Ovary (tissue), 3 donors: Measurements from ENCODE around the gene IL18R1.

ENCODE experiments used
- CTCF ChIP-seq, 3 donors: fragments of 450-650 bp in 2 of 3; fragments of 200-600 bp in 1 of 3; IDR thresholded peaks; one replicate each; pipeline versions ENCODE4 v1.5.1 to v1.8.0; 2016 to 2022; ENCODE audit warnings: antibody characterized with exemption in 3 of 3, mild to moderate bottlenecking in 1 of 3
- EP300 ChIP-seq: sonication (generic); formaldehyde crosslinking; IDR thresholded peaks from one replicate; pipeline ENCODE4 v1.6.1; 2017; ENCODE audit warnings: antibody characterized with exemption
- donor health status: DM: no; HTN: no; CAD: no.

GRCh38 chr2:102392942-102393341, 37.3 kb downstream of the IL18R1 start:
- TF ChIP-seq CTCF (IDR thresholded peaks at IDR 0.05) (no peak), EP300 (no peak)
